Mononuclear cell (primary cell): ENCODE results near the gene SMARCD1. TPM values are rescaled to one million over a fixed set of nuclear protein-coding genes. Genes with fewer than 3 reads are reported as not detected.

Experiments
- total RNA-seq: library from RNA; depleted of rRNA; stranded (reverse); fragments of >200 nt; gene quantifications from one replicate; pipeline ENCODE4 v1.2.3, GENCODE V29; 2012

SMARCD1 gene
- total RNA-seq, 1 donor, result 74.3 TPM

Other genes with a start within 250 kb of the SMARCD1 start
- gene BCDIN3D, start 242.2 kb upstream of the SMARCD1 start, total RNA-seq, result 4.7 TPM
- not detected for gene FAIM2, start 181.4 kb upstream of the SMARCD1 start, total RNA-seq
- not detected for gene AQP2, start 134.6 kb upstream of the SMARCD1 start, total RNA-seq
- not detected for gene AQP5, start 123.5 kb upstream of the SMARCD1 start, total RNA-seq
- not detected for gene AQP6, start 112.4 kb upstream of the SMARCD1 start, total RNA-seq
- 3.7 TPM for gene RACGAP1, start 59.8 kb upstream of the SMARCD1 start, total RNA-seq
- under 0.01 TPM for gene ASIC1, start 27.7 kb upstream of the SMARCD1 start, total RNA-seq
- 0.21 TPM for gene GPD1, start 18.7 kb downstream of the SMARCD1 start, total RNA-seq
- 34.3 TPM for gene COX14, start 26.9 kb downstream of the SMARCD1 start, total RNA-seq
- gene CERS5, start 82.0 kb downstream of the SMARCD1 start, total RNA-seq, result 30.3 TPM
- 4.4 TPM for gene LIMA1, start 198.2 kb downstream of the SMARCD1 start, total RNA-seq